ENCODE results near the gene ORC2.
"Not testable (repeated sequence)": the region's sequence is repeated elsewhere in the genome, so short reads cannot be mapped to it uniquely, and the experiment has no call there.

ORC2 gene

GRCh38 chr2:200939832-200940231, 23.6 kb downstream of the ORC2 start:
- DNase-seq (ENCODE audit: low read depth, low spot score) = no peak

DNA sequence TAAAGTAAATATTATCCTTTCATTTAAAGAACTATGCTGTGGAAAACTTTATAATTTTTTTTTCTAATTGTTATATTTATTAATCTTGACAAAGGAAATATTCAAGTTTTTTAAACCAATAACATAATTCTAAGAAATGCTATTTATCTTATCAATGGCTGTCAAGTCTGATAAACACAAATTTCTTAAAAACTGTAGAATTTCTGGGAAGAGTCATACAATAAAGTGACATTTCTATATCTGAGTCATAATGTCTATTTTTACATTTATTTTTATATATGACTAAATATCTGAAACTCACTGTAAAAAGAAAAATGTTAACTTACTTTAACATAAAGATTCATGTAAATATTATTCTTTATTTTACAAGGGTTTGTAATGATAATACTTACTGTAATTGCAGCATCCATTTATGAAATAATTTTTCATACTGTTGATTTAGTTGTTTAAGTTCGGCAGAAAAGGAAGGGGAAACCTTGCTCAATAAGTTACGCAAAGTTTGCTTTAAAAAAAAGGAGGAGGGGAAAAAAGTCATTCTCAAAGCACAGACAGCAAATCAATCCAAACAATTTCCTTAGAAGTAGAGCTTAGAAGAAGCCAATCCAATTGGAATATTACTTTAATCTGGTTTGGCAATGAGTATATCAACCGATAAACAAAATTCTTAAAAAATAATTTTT, 32.4 kb downstream of the ORC2 start:
- no peak for DNase-seq (ENCODE audit: low read depth, low spot score)

GRCh38 chr2:200929334-200930249, 33.9 kb downstream of the ORC2 start:
- DNase-seq (ENCODE audit: low read depth, low spot score) = no peak

GRCh38 chr2:200922439-200922838, 41.0 kb downstream of the ORC2 start:
- DNase-seq (ENCODE audit: low read depth, low spot score) = no peak

DNA sequence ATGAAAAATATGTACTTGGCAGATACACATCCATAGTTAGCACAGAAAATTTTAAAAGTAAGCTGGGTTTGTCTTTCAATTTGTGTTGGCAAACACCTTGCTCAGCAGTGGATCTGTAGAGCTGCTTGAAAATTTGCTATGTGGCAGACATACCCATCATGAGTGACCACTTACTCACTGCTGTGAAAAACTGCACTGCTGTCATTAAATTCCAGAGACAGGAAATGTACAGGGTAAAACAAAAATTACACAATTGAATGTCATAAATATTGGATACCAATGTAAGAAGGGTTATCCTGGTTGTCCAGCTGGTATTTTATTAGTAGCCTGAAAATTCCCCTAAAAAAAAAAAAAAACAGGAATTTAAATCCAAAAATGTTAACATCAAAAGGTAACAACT, 49.8 kb downstream of the ORC2 start:
- no peak for DNase-seq (ENCODE audit: low read depth, low spot score)

DNA sequence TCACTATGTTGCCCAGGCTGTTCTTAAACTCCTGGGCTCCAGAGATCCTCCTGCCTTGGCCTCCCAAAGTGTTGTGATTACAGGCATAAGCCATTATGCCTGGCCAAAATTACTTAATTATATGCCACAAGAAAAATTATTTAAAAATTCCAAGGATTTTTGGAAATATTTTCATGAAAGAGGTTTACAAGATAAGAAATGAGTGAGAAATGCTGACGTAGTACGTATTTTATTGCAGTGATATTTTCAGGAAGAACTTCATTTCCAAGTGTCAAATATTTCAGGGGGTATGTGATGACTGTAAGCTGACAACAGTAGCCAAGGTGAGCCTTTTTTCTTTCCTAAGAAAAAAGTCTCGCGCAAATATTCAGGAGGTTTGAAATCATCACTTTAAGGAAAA, 53.5 kb downstream of the ORC2 start:
- DNase-seq (ENCODE audit: low read depth, low spot score) = no peak

DNA sequence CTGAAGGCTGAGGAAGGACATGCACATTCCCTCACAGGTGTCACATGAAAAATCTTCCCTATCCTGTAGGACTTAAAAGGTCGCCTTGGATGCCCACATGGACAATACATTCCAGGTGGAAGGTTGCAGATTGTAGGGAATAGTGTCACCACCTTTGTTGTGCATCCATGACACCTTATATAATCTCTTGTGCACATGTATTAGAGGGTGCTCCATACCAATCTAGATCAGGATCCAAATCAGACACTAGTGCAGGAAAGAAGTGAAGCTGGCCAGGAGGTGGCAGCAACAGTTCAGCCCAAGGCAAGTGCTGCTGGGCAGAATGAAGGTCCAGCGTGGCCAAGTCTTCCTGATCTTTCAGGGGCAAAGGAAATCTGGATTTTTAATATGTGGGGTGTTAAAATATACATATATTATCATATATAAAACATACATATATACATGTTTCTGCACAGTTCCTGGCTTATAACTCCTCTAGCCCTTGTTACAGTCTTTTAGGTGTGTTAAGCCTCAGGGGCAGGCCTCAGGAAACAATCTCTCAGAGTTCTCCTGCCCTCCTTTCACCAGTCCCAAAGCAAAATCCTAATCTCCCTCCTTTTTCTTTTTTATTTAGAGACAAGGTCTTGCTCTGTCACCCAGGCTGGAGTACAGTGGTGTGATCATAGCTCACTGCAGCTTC, 57.7 kb downstream of the ORC2 start:
- DNase-seq (ENCODE audit: low read depth, low spot score) = no peak

DNA sequence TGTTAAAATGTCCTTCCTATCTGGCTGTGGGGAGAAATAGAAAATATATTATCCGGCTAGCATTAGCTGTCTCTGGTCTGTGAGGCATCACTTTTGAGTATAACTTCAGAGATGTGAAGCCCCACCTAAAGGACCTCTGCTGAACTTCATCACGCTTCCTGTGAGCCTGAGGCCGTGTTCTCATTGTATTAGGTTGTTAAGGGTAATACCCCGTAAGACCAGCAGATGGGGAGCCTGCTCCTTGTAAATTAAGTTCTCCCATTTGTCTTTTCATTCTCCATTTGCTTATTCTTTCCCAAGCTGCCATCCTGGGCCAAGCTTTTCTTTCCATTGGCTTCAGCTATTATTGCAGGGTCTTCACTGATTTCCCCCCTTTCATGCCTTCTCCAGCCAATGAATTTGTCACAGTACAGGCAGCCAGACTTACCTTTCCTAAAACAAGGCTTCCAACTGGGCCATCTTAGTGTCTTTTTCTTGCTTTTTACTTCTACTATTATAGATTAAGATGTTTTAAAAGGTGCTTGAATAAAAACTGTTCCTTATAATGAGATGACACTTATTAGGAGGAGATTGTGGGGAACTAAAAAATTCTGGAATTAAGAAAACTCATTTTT, 61.9 kb downstream of the ORC2 start:
- DNase-seq (ENCODE audit: low read depth, low spot score) = peak; percentile 28

- no peak for DNase-seq (ENCODE audit: low read depth, low spot score)
These were observed 64.0 kb downstream of the ORC2 start for GRCh38 chr2:200899482-200899881.

GRCh38 chr2:200888704-200889625, 74.5 kb downstream of the ORC2 start, which contains the start of the genes NIF3L1 and PPIL3:
Gene NIF3L1, plus strand, starts transcription at chr2:200889371. Its CDS starts 2,573 bp downstream, at chr2:200891944.
Gene PPIL3, minus strand, starts transcription at chr2:200889077. Its CDS starts 1,462 bp downstream, at chr2:200887615.
- DNase-seq (ENCODE audit: low read depth, low spot score) = peak; percentile 94

DNA sequence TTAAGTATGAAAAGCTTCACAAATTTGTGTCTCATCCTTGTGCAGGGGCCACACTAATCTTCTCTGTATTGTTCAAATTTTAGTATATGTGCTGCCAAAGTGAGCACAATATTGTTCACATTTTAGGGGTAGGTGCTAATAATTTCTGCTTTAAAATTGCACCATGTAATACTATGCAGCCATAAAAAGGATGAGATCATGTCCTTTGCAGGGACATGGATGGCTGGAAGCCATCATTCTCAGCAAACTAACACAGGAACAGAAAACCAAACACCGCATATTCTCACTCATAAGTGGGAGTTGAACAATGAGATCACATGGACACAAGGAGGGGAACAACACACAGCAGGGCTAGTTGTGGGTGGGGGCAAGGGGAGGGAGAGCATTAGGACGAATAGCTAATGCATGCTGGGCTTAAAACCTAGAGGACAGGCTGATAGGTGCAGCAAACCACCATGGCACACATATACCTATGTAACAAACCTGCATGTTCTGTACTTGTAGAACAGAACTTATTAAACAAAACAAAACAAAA, 81.7 kb downstream of the ORC2 start:
- not testable (repeated sequence) for DNase-seq (ENCODE audit: low read depth, low spot score)

DNA sequence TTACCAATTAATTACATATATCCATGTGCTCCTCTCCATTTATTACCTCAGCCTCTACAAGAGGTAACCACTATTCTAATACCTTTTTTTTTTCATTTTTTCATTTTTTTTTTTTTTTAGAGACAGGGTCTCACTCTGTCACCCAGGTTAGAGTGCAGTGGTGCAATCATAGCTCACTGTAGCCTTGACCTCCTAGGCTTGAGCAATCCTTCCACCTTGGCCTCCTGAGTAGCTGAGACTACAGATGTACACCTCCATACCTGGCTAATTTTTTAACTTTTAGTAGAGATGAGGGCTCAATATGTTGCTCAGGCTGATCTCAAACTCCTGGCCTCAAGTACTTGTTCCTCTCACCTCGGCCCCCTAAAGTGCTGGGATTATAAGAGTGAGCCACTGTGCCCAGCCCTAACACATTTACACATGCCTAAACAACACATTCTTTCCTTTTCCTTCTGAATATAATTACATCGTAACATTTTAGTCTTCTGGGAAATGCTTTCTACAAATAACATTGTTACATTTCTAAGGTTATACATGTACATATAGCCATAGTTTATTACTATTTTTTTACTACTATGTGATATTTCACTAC, 85.1 kb downstream of the ORC2 start:
- no peak for DNase-seq (ENCODE audit: low read depth, low spot score)

DNA sequence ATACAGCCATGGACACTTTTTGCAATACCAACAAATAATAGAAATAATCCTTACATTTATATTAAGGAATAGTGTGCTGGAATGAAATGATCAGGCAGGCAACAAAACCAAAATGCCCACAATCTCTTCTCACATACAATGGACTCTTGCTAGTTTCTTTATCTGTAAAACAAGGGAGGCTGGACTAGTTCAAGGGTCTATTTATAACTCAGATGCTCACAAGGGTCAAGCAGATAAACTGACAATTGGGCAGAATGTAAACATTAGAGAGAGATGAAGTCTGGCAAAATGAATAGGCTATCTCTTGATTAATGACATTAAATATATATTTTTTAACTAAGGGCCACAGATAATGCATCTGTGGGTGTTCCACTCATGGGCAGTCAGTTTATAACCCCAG, 86.0 kb downstream of the ORC2 start:
- no peak for DNase-seq (ENCODE audit: low read depth, low spot score)

GRCh38 chr2:200873560-200873959, 89.9 kb downstream of the ORC2 start:
- DNase-seq (ENCODE audit: low read depth, low spot score) = no peak

- no peak for DNase-seq (ENCODE audit: low read depth, low spot score)
These were observed 92.3 kb downstream of the ORC2 start for GRCh38 chr2:200871151-200871550.

- no peak for DNase-seq (ENCODE audit: low read depth, low spot score)
These were observed 94.4 kb downstream of the ORC2 start for GRCh38 chr2:200869014-200869413.

- DNase-seq (ENCODE audit: low read depth, low spot score) = peak; percentile 93
These were observed 99.1 kb downstream of the ORC2 start, which contains the start of gene CLK1 for GRCh38 chr2:200864176-200865034. Gene CLK1, minus strand, starts transcription at chr2:200864658. Its CDS starts 2,796 bp downstream, at chr2:200861862.

DNA sequence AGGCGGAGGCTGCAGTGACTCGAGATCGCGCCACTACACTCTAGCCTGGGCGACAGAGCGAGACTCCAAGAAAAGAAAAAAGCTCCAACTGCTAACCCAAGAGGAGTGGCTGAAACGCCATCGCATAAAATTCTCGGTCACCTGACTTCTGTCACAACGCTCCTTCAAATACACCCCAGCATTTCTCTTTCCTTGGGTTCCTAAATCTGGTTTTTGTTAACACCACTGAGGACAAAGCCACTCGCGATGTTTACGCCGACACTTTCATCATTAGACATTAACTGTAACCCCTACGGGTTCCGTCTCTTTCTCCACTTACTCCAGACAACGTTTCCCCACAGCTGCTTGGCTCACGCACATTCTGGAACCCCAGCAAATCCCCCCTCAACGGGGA, 99.7 kb downstream of the ORC2 start:
- no peak for DNase-seq (ENCODE audit: low read depth, low spot score)

DNA sequence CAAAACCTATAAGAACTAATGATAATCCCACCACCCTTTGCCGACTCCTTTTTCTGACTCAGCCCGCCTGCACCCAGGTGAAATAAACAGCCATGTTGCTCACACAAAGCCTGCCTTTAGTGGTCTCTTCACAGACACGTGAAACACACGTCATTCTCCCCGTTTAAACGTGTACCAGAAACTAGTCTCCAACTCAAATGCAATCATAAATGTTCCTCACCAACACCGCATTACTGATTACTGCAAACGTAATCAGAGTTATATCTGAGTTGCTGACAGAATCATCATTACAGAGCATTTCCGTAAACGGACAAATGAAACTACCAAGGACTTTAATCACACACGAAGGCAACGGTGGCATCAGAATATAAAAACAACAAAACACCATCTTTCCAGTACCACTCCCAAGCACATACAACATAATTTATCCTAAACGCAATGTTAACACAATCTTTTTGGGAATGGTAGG, 100.9 kb downstream of the ORC2 start:
- peak; percentile 35 for DNase-seq (ENCODE audit: low read depth, low spot score)

Data from activated naive CD8-positive, alpha-beta T cell treated with anti-CD3 and anti-CD28 coated beads, Interleukin-2, amount 50 U/mL, for 16 hours (primary cell).